Activated CD4-positive, alpha-beta T cell treated with anti-CD3 and anti-CD28 coated beads, Interleukin-2, amount 50 U/mL, for 24 hours (primary cell): ENCODE data around the gene STX2.
"Not testable (repeated sequence)": the region's sequence is repeated elsewhere in the genome, so short reads cannot be mapped to it uniquely, and the experiment has no call there.

Experiments
- DNase-seq, 2 donors: peaks; one replicate each; pipeline ENCODE4 v3.0.0-alpha.2; 2020; ENCODE audit warnings: low read depth in 1 of 2, low spot score in 1 of 2

STX2 gene

DNA sequence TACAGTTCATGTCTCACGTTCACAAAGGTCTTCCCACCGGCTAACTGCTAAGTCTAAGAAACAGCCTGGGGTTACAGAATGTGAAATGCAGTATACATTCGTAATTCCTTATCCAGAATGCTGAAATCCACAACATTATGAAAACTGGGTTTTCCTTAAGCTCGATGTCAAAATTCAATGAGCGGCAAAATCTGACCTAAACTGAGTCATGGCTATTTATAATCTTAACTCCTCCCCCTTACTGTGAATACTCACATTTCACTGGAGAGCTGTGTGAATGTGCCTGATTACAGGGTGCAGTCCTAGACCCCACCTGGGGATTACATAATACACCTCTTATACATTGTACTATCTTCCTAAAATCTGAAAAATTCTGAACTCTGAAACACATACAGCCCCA, 35.3 kb downstream of the STX2 start:
- DNase-seq, result no peak

- DNase-seq, result no peak
Measured at GRCh38 chr12:130800312-130800711, 38.7 kb downstream of the STX2 start.

GRCh38 chr12:130799051-130799450, 40.0 kb downstream of the STX2 start:
- DNase-seq, result no peak

- DNase-seq, result peak; percentile 12 to 38
Measured at GRCh38 chr12:130796985-130797686, 41.9 kb downstream of the STX2 start.

DNA sequence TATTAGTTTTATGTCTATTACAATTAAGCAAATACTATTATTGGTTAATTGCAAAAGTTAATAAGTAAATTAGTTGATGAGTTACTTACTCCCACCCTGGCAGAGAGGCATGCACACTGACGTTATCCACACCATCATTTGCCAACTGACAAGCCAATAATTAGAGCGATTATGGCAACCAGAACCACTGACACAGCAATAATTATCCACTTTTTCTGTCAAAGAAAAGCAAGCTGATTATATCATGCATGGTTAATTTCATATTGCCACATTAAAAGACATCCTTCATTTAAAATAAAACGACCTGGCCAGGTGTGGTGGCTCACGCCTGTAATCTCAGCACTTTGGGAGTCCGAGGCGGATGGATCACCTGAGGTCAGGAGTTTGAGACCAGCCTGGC, 43.1 kb downstream of the STX2 start:
- DNase-seq, result no peak

- DNase-seq, result no peak
Measured at GRCh38 chr12:130793554-130793849, 45.5 kb downstream of the STX2 start.

GRCh38 chr12:130792821-130793553, 46.1 kb downstream of the STX2 start:
- DNase-seq, result no peak

DNA sequence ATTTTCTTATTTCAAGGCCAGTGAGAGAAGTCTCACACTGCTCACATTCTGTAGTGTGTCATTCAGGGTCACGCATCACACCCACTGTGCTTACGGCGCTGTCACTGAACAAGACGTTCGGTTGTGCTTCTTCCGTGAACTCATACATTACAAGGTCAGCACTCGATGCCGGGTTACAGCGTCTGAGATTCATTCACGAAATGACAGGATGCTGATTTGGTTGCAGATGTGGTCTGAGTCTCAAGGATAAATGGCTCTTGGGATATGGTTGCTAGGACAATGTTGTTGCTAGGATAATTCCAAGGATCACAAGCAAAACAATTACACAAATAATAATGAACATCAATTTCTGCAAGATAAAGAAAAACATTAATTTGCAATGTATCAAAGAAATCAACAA, 47.4 kb downstream of the STX2 start:
- no peak for DNase-seq

GRCh38 chr12:130788515-130788914, 50.5 kb downstream of the STX2 start:
- no peak for DNase-seq

- no peak for DNase-seq
Measured at GRCh38 chr12:130787445-130788410, 51.3 kb downstream of the STX2 start.

DNA sequence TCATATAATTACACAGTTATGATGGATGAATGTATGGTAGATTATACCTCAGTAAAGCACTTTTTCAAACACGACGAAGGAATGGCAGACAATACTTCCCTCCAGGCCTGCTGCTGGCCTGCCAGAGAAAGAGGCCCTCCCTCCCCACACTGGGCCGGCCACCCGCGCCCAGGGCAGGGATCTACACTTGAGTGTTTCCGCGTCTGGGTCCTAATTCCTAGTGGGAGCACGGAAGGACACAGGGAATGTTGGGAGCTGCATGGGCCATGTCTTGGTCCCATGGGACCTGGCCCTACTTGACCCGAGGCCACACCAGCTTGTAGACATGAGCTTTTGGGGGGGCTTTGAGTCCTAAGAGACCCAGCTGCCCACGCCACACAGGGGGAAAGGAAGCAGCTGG, 52.0 kb downstream of the STX2 start:
- no peak for DNase-seq

GRCh38 chr12:130783110-130783715, 55.8 kb downstream of the STX2 start:
- DNase-seq, result no peak

GRCh38 chr12:130782245-130782644, 56.8 kb downstream of the STX2 start:
- not testable (repeated sequence) for DNase-seq

DNA sequence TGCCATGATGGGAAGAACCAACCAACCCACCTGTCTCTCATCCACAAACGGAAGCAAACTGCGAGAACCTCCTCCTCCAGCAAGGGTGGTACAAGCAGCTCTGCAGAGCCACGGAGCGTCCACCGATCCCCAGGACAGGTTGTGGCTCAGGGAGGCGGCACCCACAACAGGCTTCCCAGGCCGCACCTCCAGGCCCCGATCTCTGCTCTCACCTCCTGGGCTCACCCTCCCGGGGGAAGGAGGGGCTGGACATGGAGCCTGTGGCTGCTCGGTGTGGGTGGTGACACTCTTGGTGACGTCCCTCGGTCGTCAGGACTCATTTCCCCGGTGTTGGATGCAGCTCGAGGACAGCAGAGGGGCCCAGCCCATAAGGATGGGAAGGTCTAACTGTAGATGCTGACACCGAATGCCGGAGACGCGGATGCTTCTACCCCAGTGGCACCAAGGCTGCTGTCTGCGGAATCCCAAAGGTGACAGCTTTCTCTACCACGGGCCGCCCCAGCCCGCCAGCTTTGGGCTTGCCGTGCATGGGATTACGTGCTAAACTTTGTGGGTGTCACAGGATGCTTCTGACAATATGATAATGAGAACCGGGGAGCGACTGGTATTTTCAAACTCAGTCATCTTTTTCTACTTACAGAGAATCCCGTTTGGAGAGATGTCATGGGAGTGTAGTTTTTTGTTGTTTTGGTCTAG, 58.0 kb downstream of the STX2 start:
- DNase-seq, result no peak

DNA sequence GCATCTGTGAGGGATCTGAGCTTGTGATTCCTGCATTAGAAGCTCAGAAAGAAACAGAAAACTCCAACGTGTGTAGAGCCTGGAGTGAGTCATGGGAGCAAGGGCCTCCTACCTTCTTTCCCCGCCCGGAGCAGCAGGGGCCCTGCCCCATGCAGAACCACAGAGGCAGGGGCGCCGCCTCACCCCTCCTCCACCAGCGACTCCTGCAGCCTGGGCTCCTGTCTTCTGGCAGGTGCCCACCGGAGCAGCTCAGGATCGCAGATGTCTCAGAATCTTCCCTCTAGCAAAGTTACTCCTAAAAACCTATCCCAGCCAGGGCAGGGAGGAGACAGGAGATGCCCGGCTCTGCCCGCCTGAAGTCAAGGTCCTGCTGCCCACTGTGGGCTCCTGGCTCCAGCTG, 58.7 kb downstream of the STX2 start:
- no peak for DNase-seq

DNA sequence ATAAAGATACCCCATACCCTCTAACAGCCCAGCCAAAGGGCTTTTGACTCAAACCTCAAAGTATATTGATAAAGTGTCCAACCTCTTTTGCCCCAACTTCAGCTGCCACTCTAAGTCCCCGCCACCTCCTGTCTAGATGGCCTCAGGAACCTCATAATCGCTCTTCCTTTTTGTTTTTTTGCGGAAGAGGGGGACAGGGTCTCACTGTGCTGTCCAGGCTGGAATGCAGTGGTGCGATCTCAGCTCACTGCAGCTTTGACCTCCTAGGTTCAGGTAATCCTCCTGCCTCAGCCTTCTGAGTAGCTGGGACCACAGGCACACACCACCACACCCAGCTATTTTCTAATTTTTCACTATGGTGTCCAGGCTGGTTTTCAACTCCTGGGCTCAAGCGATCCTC, 60.3 kb downstream of the STX2 start:
- DNase-seq, result no peak

DNA sequence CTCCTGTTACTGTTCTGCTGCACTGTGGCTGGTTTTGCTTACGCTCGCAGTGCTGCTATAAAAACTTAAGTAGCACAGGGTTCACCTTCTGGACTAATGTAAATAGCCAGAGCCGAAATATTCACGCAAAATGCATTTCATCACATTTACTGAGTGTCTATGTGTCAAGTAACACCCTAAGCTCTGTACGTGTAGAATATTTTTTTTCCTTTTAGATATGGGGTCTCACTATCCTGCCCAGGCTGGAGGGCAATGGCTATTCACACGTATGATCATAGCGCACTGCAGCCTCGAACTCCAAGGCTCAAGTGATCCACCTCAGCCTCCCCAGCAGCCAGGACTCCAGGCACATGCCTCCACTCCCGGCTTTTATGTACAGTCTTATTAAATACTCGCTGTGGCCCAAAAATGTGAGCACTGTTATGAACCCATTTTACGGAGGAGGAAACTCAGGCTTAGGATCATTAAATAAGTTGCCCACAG, 62.2 kb downstream of the STX2 start:
- DNase-seq, result no peak

GRCh38 chr12:130775953-130776856, 62.8 kb downstream of the STX2 start:
- peak; percentile 44 to 57 for DNase-seq

- DNase-seq, result no peak
Measured at GRCh38 chr12:130770413-130771028, 68.5 kb downstream of the STX2 start.
